ENCODE measurements around the gene C10orf95. TPM values are rescaled to one million over a fixed set of nuclear protein-coding genes. Genes with fewer than 3 reads are reported as not detected.

C10orf95 gene
- total RNA-seq, 4 donors from 2014 or later, result not detected

- 11% methylated on average over 2 of the region's 5 CpGs; no CpG with 5 or more reads in 1 of the 2 donors for WGBS, 2 donors (ENCODE audit: low coverage in 1 of 2)
- peaks cover 100% of the 10 kb centered on the region for H3K27me3 ChIP-seq
Measured at GRCh38 chr10:102413053-102413705, 38.2 kb downstream of the C10orf95 start.

GRCh38 chr10:102412293-102412692 is 39.0 kb downstream of the C10orf95 start:
- peaks cover 3 to 39% (median 16%) of the 10 kb centered on the region in 3 donors for H3K4me1 ChIP-seq
- 100% methylated on average over 2 of the region's 10 CpGs; no CpG with 5 or more reads in 1 of the 2 donors for WGBS, 2 donors (ENCODE audit: low coverage in 1 of 2)
- H3K27ac ChIP-seq, result no peak overlapping the region
- no peaks in the 10 kb centered on the region for H3K36me3 ChIP-seq
- H3K4me3 ChIP-seq, result no peak overlapping the region
- H3K27me3 ChIP-seq, result peaks cover 100% of the 10 kb centered on the region
- ATAC-seq, result no peak
- no peaks in the 10 kb centered on the region for H3K9me3 ChIP-seq
- no peak for TF ChIP-seq CTCF (IDR thresholded peaks at IDR 0.05)
- TF ChIP-seq POLR2A (IDR thresholded peaks at IDR 0.05), result no peak
- no peak for TF ChIP-seq POLR2AphosphoS5 (IDR thresholded peaks at IDR 0.05)
- no peak for TF ChIP-seq EP300 (IDR thresholded peaks at IDR 0.05)

More at GRCh38 chr10:102413053-102413705, 38.2 kb downstream of the C10orf95 start:
- Histone ChIP-seq H3K36me3 (no peaks in the 10 kb centered on the region), H3K4me3 (no peak overlapping the region), H3K4me1 (peaks cover 3 to 30% (median 16%) of the 10 kb centered on the region in 3 donors), H3K27ac (no peak overlapping the region), H3K9me3 (no peaks in the 10 kb centered on the region)
- no peak for ATAC-seq
- no peak for TF ChIP-seq POLR2A (IDR thresholded peaks at IDR 0.05)
- TF ChIP-seq CTCF (IDR thresholded peaks at IDR 0.05), result no peak
- TF ChIP-seq POLR2AphosphoS5 (IDR thresholded peaks at IDR 0.05), result no peak
- no peak for TF ChIP-seq EP300 (IDR thresholded peaks at IDR 0.05)

- Histone ChIP-seq H3K27me3 (peaks cover 99% of the 10 kb centered on the region), H3K4me1 (peaks cover 3 to 45% (median 16%) of the 10 kb centered on the region in 3 donors), H3K27ac (peak overlapping the region in 1 of 4 donors; percentile 96), H3K4me3 (no peak overlapping the region), H3K9me3 (no peaks in the 10 kb centered on the region), H3K36me3 (no peaks in the 10 kb centered on the region)
- TF ChIP-seq CTCF (IDR thresholded peaks at IDR 0.05) (no peak), POLR2A (IDR thresholded peaks at IDR 0.05) (no peak), POLR2AphosphoS5 (IDR thresholded peaks at IDR 0.05) (no peak)
- no peak for ATAC-seq
- 67 to 71% methylated on average over 2 to 6 of the region's 14 CpGs for WGBS, 2 donors (ENCODE audit: low coverage in 1 of 2)
Measured at GRCh38 chr10:102411341-102412255, 39.7 kb downstream of the C10orf95 start.

- Histone ChIP-seq H3K27ac (peak overlapping the region; percentile 30 to 96 (median 88)), H3K36me3 (no peaks in the 10 kb centered on the region), H3K27me3 (peaks cover 89% of the 10 kb centered on the region), H3K4me1 (peaks cover 3 to 52% (median 16%) of the 10 kb centered on the region in 3 donors), H3K4me3 (peak overlapping the region; percentile 11 to 56), H3K9me3 (no peaks in the 10 kb centered on the region)
- no peak for TF ChIP-seq EP300 (IDR thresholded peaks at IDR 0.05)
- TF ChIP-seq POLR2A (IDR thresholded peaks at IDR 0.05), result no peak
- TF ChIP-seq CTCF (IDR thresholded peaks at IDR 0.05), result no peak
- no peak for TF ChIP-seq POLR2AphosphoS5 (IDR thresholded peaks at IDR 0.05)
- no peak for ATAC-seq
- no CpG with 5 or more reads among the region's 48 CpGs for WGBS, 2 donors (ENCODE audit: low coverage in 1 of 2)
Measured at GRCh38 chr10:102410429-102411073, 40.8 kb downstream of the C10orf95 start.

Measured in gastroesophageal sphincter (tissue), 4 donors.